ENCODE data around the gene HSPD1. TPM values are rescaled to one million over a fixed set of nuclear protein-coding genes. Genes with fewer than 3 reads are reported as not detected.

The HSPD1 gene
- total and polyA plus RNA-seq, 8 donors, result 79.9 to 218 (median 127) TPM

DNA sequence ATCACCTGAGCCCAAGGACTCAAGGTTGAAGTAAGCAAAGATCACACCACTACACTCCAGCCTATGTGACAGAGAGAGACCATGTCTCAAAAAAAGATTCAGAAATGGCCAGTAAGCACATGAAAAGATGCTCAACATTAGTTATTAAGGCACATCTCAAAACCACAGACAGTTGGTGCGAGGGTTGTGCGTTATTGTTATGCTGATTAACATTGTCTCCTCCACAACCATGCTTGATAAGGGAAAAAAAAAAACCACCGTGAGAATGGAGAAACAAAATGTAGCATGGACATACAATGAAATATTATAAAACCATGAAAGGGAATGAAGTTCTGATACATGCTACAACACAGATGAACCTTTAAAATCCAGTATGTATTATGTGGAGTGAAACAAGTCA is 43.6 kb upstream of the HSPD1 start:
- Histone ChIP-seq H3K4me3 (no peak overlapping the region), H3K4me1 (peaks cover 0 to 7% (median 4%) of the 10 kb centered on the region in 4 donors), H3K27me3 (no peaks in the 10 kb centered on the region), H3K9me3 (no peaks in the 10 kb centered on the region), H3K36me3 (peaks cover 24 to 88% (median 81%) of the 10 kb centered on the region in 4 donors), H3K27ac (no peak overlapping the region)
- 88 to 97% (median 92%) methylated on average over 3 of the region's 3 CpGs for WGBS, 5 donors
- TF ChIP-seq POLR2AphosphoS5 (IDR thresholded peaks at IDR 0.05), result no peak
- TF ChIP-seq EP300 (IDR thresholded peaks at IDR 0.05), result no peak
- TF ChIP-seq POLR2A (IDR thresholded peaks at IDR 0.05), result no peak
- no peak for TF ChIP-seq CTCF (IDR thresholded peaks at IDR 0.05)
- DNase-seq, result no peak
- intact Hi-C loops (cut with DNase I; ENCODE audit: low total_unique reads), result no loop called here

DNA sequence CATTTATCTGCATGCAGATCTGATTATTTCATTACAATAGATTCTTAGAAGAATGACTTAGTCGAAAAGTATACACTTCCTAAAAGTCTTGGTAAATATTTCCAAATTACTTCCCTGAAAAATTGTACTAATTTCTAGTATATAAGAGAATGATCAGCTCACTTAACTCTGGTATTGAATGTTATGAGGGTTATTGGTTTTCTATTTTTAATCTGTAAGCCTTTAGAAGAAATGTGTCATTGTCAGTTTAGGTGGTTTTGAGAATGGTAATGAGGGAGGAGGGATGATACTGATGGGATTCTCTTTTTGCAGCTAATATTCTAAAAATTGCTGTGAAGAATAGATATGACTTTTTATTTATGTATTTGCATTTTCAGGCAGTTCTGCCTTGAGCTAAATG is 40.1 kb upstream of the HSPD1 start:
- Histone ChIP-seq H3K4me3 (no peak overlapping the region), H3K27ac (no peak overlapping the region), H3K4me1 (peaks cover 0 to 17% (median 8%) of the 10 kb centered on the region in 4 donors), H3K27me3 (no peaks in the 10 kb centered on the region), H3K9me3 (no peaks in the 10 kb centered on the region), H3K36me3 (peaks cover 30 to 92% (median 79%) of the 10 kb centered on the region in 4 donors)
- TF ChIP-seq POLR2AphosphoS5 (IDR thresholded peaks at IDR 0.05) (no peak), EP300 (IDR thresholded peaks at IDR 0.05) (no peak), POLR2A (IDR thresholded peaks at IDR 0.05) (no peak)
- WGBS, 5 donors, result 41 to 67% (median 58%) methylated on average over 1 of the region's 1 CpG
- intact Hi-C loops (cut with DNase I; ENCODE audit: low total_unique reads), result no loop called here
- no peak for DNase-seq

DNA sequence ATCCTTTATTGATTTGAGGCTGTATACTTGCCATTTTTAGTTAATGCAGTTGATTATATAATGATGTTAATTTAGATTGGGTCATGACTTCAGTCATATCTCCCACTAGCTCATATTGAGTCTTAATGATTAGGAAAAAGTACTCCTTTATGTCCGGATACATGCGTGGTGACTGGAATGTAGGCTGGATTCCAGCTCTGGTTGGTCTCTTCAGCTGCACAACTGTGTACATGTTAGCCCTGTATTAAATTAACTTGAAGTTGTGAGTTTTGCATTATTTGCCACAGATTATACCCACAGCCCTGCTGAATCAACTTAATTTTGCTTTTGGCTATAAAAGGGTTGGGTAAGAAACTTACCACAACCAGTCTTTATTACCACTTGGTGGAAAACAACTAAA is 38.8 kb upstream of the HSPD1 start:
- Histone ChIP-seq H3K27ac (no peak overlapping the region), H3K9me3 (no peaks in the 10 kb centered on the region), H3K36me3 (peaks cover 30 to 79% (median 68%) of the 10 kb centered on the region in 4 donors), H3K4me3 (no peak overlapping the region), H3K4me1 (peaks cover 0 to 21% (median 8%) of the 10 kb centered on the region in 4 donors), H3K27me3 (no peaks in the 10 kb centered on the region)
- intact Hi-C loops (cut with DNase I; ENCODE audit: low total_unique reads), result no loop called here
- WGBS, 5 donors, result 20 to 40% (median 24%) methylated on average over 2 of the region's 2 CpGs
- TF ChIP-seq POLR2A (IDR thresholded peaks at IDR 0.05) (no peak), POLR2AphosphoS5 (IDR thresholded peaks at IDR 0.05) (no peak), CTCF (IDR thresholded peaks at IDR 0.05) (no peak), EP300 (IDR thresholded peaks at IDR 0.05) (no peak)
- DNase-seq, result peak in 1 of 2 donors; percentile 17

- Histone ChIP-seq H3K36me3 (peaks cover 0 to 7% (median 0%) of the 10 kb centered on the region in 4 donors), H3K27me3 (no peaks in the 10 kb centered on the region), H3K9me3 (no peaks in the 10 kb centered on the region), H3K4me1 (peaks cover 9 to 47% (median 28%) of the 10 kb centered on the region in 4 donors), H3K4me3 (peak overlapping the region; percentile 57 to 88 (median 80)), H3K27ac (peak overlapping the region in 4 of 5 donors; percentile 81 to 96 (median 95))
- intact Hi-C loops (cut with DNase I; ENCODE audit: low total_unique reads), result no loop called here
- TF ChIP-seq EP300 (IDR thresholded peaks at IDR 0.05), result no peak
- no peak for TF ChIP-seq POLR2A (IDR thresholded peaks at IDR 0.05)
- TF ChIP-seq CTCF (IDR thresholded peaks at IDR 0.05), result no peak
- TF ChIP-seq POLR2AphosphoS5 (IDR thresholded peaks at IDR 0.05), result no peak
- WGBS, 5 donors, result 20 to 40% (median 24%) methylated on average over 2 of the region's 2 CpGs
- no peak for DNase-seq
These were observed 17.5 kb upstream of the HSPD1 start for GRCh38 chr2:197517150-197517549.

DNA sequence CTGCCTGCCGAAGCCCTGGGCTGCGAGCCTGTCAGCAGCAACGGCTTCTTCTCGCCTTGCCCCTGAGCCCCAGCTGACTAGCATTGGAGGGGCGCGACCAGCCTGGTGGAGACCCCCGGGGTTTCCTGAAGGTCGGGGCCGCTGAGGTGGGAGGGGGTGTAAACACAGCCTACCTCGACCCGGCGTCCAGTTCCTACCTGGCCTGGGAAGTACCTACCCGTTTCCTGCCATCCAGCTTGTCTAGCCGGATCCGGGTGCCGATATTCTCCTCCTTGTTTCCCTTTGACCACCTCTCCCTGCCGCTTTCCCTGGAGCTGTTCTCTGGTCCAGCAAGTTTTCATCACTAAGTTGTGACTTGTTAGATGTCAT is 16.7 kb upstream of the HSPD1 start:
- peak overlapping the region; percentile 57 to 88 (median 80) for H3K4me3 ChIP-seq
- peaks cover 0 to 7% (median 0%) of the 10 kb centered on the region in 4 donors for H3K36me3 ChIP-seq
- peaks cover 9 to 47% (median 28%) of the 10 kb centered on the region in 4 donors for H3K4me1 ChIP-seq
- H3K27me3 ChIP-seq, result no peaks in the 10 kb centered on the region
- H3K27ac ChIP-seq, result peak overlapping the region; percentile 81 to 96 (median 95)
- TF ChIP-seq POLR2A (IDR thresholded peaks at IDR 0.05) (no peak), CTCF (IDR thresholded peaks at IDR 0.05) (no peak), POLR2AphosphoS5 (IDR thresholded peaks at IDR 0.05) (no peak), EP300 (IDR thresholded peaks at IDR 0.05) (no peak)
- intact Hi-C loops (cut with DNase I; ENCODE audit: low total_unique reads), result no loop called here
- peak; percentile 40 to 72 for DNase-seq
- H3K9me3 ChIP-seq, result no peaks in the 10 kb centered on the region
- 0 to 2% (median 0%) methylated on average over 14 to 17 of the region's 17 CpGs for whole genome bisulfite sequencing, 5 donors
